ENCODE measurements around the gene UFD1. TPM values are rescaled to one million over a fixed set of nuclear protein-coding genes. Genes with fewer than 3 reads are reported as not detected.

Gene UFD1
- total RNA-seq, 1 donor from 2014 or later, result 54.4 TPM

GRCh38 chr22:19518635-19519034, 39.6 kb upstream of the UFD1 start:
- Mint-ChIP-seq H3K9me3 (peaks cover 4% of the 10 kb centered on the region), H3K27ac (no peak overlapping the region), H3K27me3 (peaks cover 4% of the 10 kb centered on the region), H3K4me3 (no peak overlapping the region), H3K36me3 (ENCODE audit: low read depth) (no peaks in the 10 kb centered on the region), H3K4me1 (peaks cover 6% of the 10 kb centered on the region)
- TF ChIP-seq CTCF (IDR thresholded peaks at IDR 0.05), result no peak
- DNase-seq (no peak), ATAC-seq (ENCODE audit: low read depth) (no peak)
- intact Hi-C loops (cut with micrococcal nuclease), result no loop called here
- CTCF ChIA-PET, result no interaction called here
- POLR2A ChIA-PET, result interaction anchor here (0.5 kb wide), 1 partner anchor 106 kb away, joined by 6 read pairs; no protein-coding TSS in a partner anchor

GRCh38 chr22:19517919-19518611, 39.1 kb upstream of the UFD1 start:
- ChIA-PET POLR2A (interaction anchor here (0.5 kb wide), 1 partner anchor 107 kb away, joined by 6 read pairs; no protein-coding TSS in a partner anchor), CTCF (no interaction called here)
- Mint-ChIP-seq H3K4me1 (peaks cover 1% of the 10 kb centered on the region), H3K36me3 (ENCODE audit: low read depth) (no peaks in the 10 kb centered on the region), H3K4me3 (no peak overlapping the region), H3K27me3 (peaks cover 3% of the 10 kb centered on the region), H3K9me3 (peaks cover 4% of the 10 kb centered on the region), H3K27ac (no peak overlapping the region)
- no peak for TF ChIP-seq CTCF (IDR thresholded peaks at IDR 0.05)
- intact Hi-C loops (cut with micrococcal nuclease), result no loop called here
- DNase-seq (no peak), ATAC-seq (ENCODE audit: low read depth) (no peak)

- TF ChIP-seq CTCF (IDR thresholded peaks at IDR 0.05), result no peak
- ChIA-PET POLR2A (no interaction called here), CTCF (no interaction called here)
- H3K36me3 Mint-ChIP-seq (ENCODE audit: low read depth), result no peaks in the 10 kb centered on the region
- ATAC-seq (ENCODE audit: low read depth), result no peak
- H3K4me3 Mint-ChIP-seq, result no peak overlapping the region
- DNase-seq, result no peak
- peaks cover 4% of the 10 kb centered on the region for H3K9me3 Mint-ChIP-seq
- intact Hi-C loops (cut with micrococcal nuclease), result no loop called here
- no peaks in the 10 kb centered on the region for H3K27me3 Mint-ChIP-seq
- no peaks in the 10 kb centered on the region for H3K4me1 Mint-ChIP-seq
- H3K27ac Mint-ChIP-seq, result no peak overlapping the region
Observed at GRCh38 chr22:19517171-19517500, 38.1 kb upstream of the UFD1 start.

- intact Hi-C loops (cut with micrococcal nuclease), result no loop called here
- Mint-ChIP-seq H3K4me1 (no peaks in the 10 kb centered on the region), H3K9me3 (peaks cover 4% of the 10 kb centered on the region), H3K27me3 (no peaks in the 10 kb centered on the region), H3K4me3 (no peak overlapping the region), H3K27ac (no peak overlapping the region), H3K36me3 (ENCODE audit: low read depth) (no peaks in the 10 kb centered on the region)
- ChIA-PET CTCF (no interaction called here), POLR2A (no interaction called here)
- ATAC-seq (ENCODE audit: low read depth), result no peak
- no peak for DNase-seq
- no peak for TF ChIP-seq CTCF (IDR thresholded peaks at IDR 0.05)
Observed at GRCh38 chr22:19516378-19517170, 37.6 kb upstream of the UFD1 start.

GRCh38 chr22:19515654-19516377, 36.8 kb upstream of the UFD1 start:
- POLR2A ChIA-PET, result no interaction called here
- Mint-ChIP-seq H3K27me3 (no peaks in the 10 kb centered on the region), H3K4me3 (no peak overlapping the region), H3K36me3 (ENCODE audit: low read depth) (no peaks in the 10 kb centered on the region), H3K9me3 (peaks cover 4% of the 10 kb centered on the region), H3K4me1 (no peaks in the 10 kb centered on the region), H3K27ac (no peak overlapping the region)
- DNase-seq, result no peak
- TF ChIP-seq CTCF (IDR thresholded peaks at IDR 0.05), result no peak
- CTCF ChIA-PET, result no interaction called here
- intact Hi-C loops (cut with micrococcal nuclease), result no loop called here
- no peak for ATAC-seq (ENCODE audit: low read depth)
